DMS153 (cell line): ENCODE measurements around the gene FRMPD2.
"Not testable (repeated sequence)": the region's sequence is repeated elsewhere in the genome, so short reads cannot be mapped to it uniquely, and the experiment has no call there.

Source experiments
- DNase-seq: peaks from one replicate; lab custom pipeline; 2025; lab: John Stamatoyannopoulos, UW

Gene FRMPD2

GRCh38 chr10:48287417-48288391, 13.2 kb upstream of the FRMPD2 start:
- peak; percentile 15 for DNase-seq

GRCh38 chr10:48286356-48286755, 11.9 kb upstream of the FRMPD2 start:
- no peak for DNase-seq

GRCh38 chr10:48285710-48286109, 11.2 kb upstream of the FRMPD2 start:
- DNase-seq = no peak

- no peak for DNase-seq
These were observed 10.3 kb upstream of the FRMPD2 start for GRCh38 chr10:48284811-48285210.

- DNase-seq = no peak
These were observed 9.6 kb upstream of the FRMPD2 start for GRCh38 chr10:48284002-48284546.

GRCh38 chr10:48282829-48283228, 8.3 kb upstream of the FRMPD2 start:
- DNase-seq = no peak

GRCh38 chr10:48281697-48282096, 7.2 kb upstream of the FRMPD2 start:
- not testable (repeated sequence) for DNase-seq

GRCh38 chr10:48279081-48279751, 4.7 kb upstream of the FRMPD2 start:
- DNase-seq = no peak

- no peak for DNase-seq
These were observed 2.6 kb upstream of the FRMPD2 start for GRCh38 chr10:48277093-48277492.

- DNase-seq = no peak
These were observed 755 bp downstream of the FRMPD2 start for GRCh38 chr10:48273741-48274140.

- no peak for DNase-seq
These were observed 1.8 kb downstream of the FRMPD2 start for GRCh38 chr10:48272682-48273081.

- no peak for DNase-seq
These were observed 3.3 kb downstream of the FRMPD2 start for GRCh38 chr10:48271047-48271730.

GRCh38 chr10:48266528-48266927, 8.0 kb downstream of the FRMPD2 start:
- DNase-seq = no peak

- no peak for DNase-seq
These were observed 16.4 kb downstream of the FRMPD2 start for GRCh38 chr10:48258105-48258504.

- DNase-seq = no peak
These were observed 17.0 kb downstream of the FRMPD2 start for GRCh38 chr10:48257407-48257961.

GRCh38 chr10:48255722-48256121, 18.8 kb downstream of the FRMPD2 start:
- no peak for DNase-seq

- no peak for DNase-seq
These were observed 19.6 kb downstream of the FRMPD2 start for GRCh38 chr10:48254750-48255512.

GRCh38 chr10:48253970-48254657, 20.4 kb downstream of the FRMPD2 start:
- DNase-seq = no peak

GRCh38 chr10:48252354-48252650, 22.2 kb downstream of the FRMPD2 start:
- peak; percentile 79 for DNase-seq

GRCh38 chr10:48251525-48252353, 22.8 kb downstream of the FRMPD2 start:
- peak; percentile 92 for DNase-seq
